GM12878 (cell line): ENCODE measurements around the gene ACVR1. TPM values are rescaled to one million over a fixed set of nuclear protein-coding genes. Genes with fewer than 3 reads are reported as not detected.

Source experiments
- ATAC-seq: fragments of 200-7000 bp; cut with Tn5 transposase; 3 replicates; pipeline ENCODE4 v1.9.1; 2020; ENCODE audit warnings: mild to moderate bottlenecking, moderate library complexity
- BruUV-seq: library from RNA; stranded (reverse); fragments of 400-500 nt; replicated peaks from 2 replicates; lab custom pipeline; 2021; lab: Mats Ljungman, UMichigan
- CTCF ChIA-PET: fragments of 300-600 bp; sonication (Branson Sonifier 250); formaldehyde crosslinking; extraction: SDS; loops from one replicate; lab custom pipeline; 2021; ENCODE audit warnings: inconsistent platforms; lab: Yijun Ruan, JAX
- POLR2A ChIA-PET: fragments of 350-600 bp; formaldehyde crosslinking; extraction: SDS; loops from one replicate; lab custom pipeline; 2021; ENCODE audit warnings: inconsistent platforms; lab: Charles Lee
- RAD21 ChIA-PET: fragments of 300-600 bp; sonication (Branson Sonifier 250); formaldehyde crosslinking; loops from one replicate; lab custom pipeline; 2023; ENCODE audit warnings: antibody characterized with exemption; ENCODE audit not compliant: unreplicated experiment; lab: Charles Lee
- SMC1A ChIA-PET: fragments of 300-600 bp; sonication (Branson Sonifier 250); formaldehyde crosslinking; loops from one replicate; lab custom pipeline; 2023; ENCODE audit not compliant: unreplicated experiment, uncharacterized antibody; lab: Charles Lee
- DNase-seq: peaks from one replicate; pipeline ENCODE4 v3.0.0-alpha.2; 2011; ENCODE audit warnings: low read depth, low spot score
- FAIRE-seq: peaks from 3 replicates; lab custom pipeline; 2011; peaks lifted over from hg19 to GRCh38; lab: Jason Lieb, UNC
- H2AFZ ChIP-seq: 2 replicates; pipeline ENCODE4 v1.6.0; 2011; ENCODE audit warnings: low read depth, low read length, control low read depth; ENCODE audit not compliant: control insufficient read depth
- H3K27ac ChIP-seq: 2 replicates; pipeline ENCODE4 v1.5.1; 2011; ENCODE audit warnings: control low read depth; ENCODE audit not compliant: control insufficient read depth, insufficient read depth
- H3K27me3 ChIP-seq, 2 experiments: replicated peaks in 1 of 2; 2 replicates each; pipeline versions ENCODE4 v1.6.0 to v1.6.1; 2011; ENCODE audit warnings: low read length in 1 of 2; ENCODE audit not compliant: control insufficient read depth in 2 of 2, insufficient read depth in 2 of 2
- H3K36me3 ChIP-seq, 2 experiments: 2 replicates each; pipeline ENCODE4 v1.5.1; 2011; ENCODE audit warnings: low read length in 1 of 2; ENCODE audit not compliant: control insufficient read depth in 2 of 2, insufficient read depth in 2 of 2
- H3K4me1 ChIP-seq: 2 replicates; pipeline ENCODE4 v1.6.1; 2011; ENCODE audit warnings: mild to moderate bottlenecking, low read length, moderate library complexity, mixed read lengths; ENCODE audit not compliant: control insufficient read depth, insufficient read depth
- H3K4me2 ChIP-seq: 2 replicates; pipeline ENCODE4 v1.6.0; 2011; ENCODE audit warnings: control low read depth; ENCODE audit not compliant: control insufficient read depth, insufficient read depth
- H3K4me3 ChIP-seq: fragments of 200-600 bp; sonication (generic); 2 replicates; pipeline ENCODE4 v1.5.1; 2016
- H3K79me2 ChIP-seq: 2 replicates; pipeline ENCODE4 v1.6.0; 2011; ENCODE audit warnings: low read length; ENCODE audit not compliant: control insufficient read depth, insufficient read depth
- H3K9ac ChIP-seq: 2 replicates; pipeline ENCODE4 v1.8.0; 2011; ENCODE audit warnings: low read length, control low read depth, mixed read lengths; ENCODE audit not compliant: control insufficient read depth, insufficient read depth
- H3K9me3 ChIP-seq: replicated peaks from 3 replicates; pipeline ENCODE4 v1.5.1; 2011; ENCODE audit warnings: mild to moderate bottlenecking, low read length; ENCODE audit not compliant: control insufficient read depth, insufficient read depth
- H4K20me1 ChIP-seq: 2 replicates; pipeline ENCODE4 v1.6.0; 2011; ENCODE audit not compliant: control insufficient read depth, insufficient read depth
- CBX5 ChIP-seq: sonication (generic); IDR thresholded peaks from 2 replicates; pipeline ENCODE4 v1.6.1; 2016; ENCODE audit warnings: low read depth, moderate library complexity, mild to moderate bottlenecking, inconsistent platforms
- IRF4 ChIP-seq: IDR thresholded peaks from 2 replicates; pipeline ENCODE4 v1.6.1; 2011; ENCODE audit warnings: low read depth, low read length
- KDM1A ChIP-seq: fragments of 200-600 bp; sonication (generic); IDR thresholded peaks from 2 replicates; pipeline ENCODE4 v1.6.1; 2016; ENCODE audit warnings: borderline replicate concordance
- LARP7 ChIP-seq: fragments of 450-650 bp; IDR thresholded peaks from 2 replicates; pipeline ENCODE4 v1.6.1; 2017; ENCODE audit warnings: mild to moderate bottlenecking
- MYB ChIP-seq: fragments of 150-350 bp; IDR thresholded peaks from 2 replicates; pipeline ENCODE4 v1.6.1; 2014; ENCODE audit warnings: mild to moderate bottlenecking, low read depth, low read length, borderline replicate concordance
- NFYB ChIP-seq: IDR thresholded peaks from 2 replicates; pipeline ENCODE4 v1.6.1; 2011; ENCODE audit warnings: low read depth, mild to moderate bottlenecking, low read length, improper control_type of control experiment, moderate library complexity; ENCODE audit not compliant: insufficient read depth
- PAX8 ChIP-seq: fragments of 450-650 bp; IDR thresholded peaks from 2 replicates; pipeline ENCODE4 v1.6.1; 2017; ENCODE audit warnings: mild to moderate bottlenecking, moderate library complexity
- SMAD5 ChIP-seq: IDR thresholded peaks from 2 replicates; pipeline ENCODE4 v1.6.1; 2016; ENCODE audit warnings: antibody characterized with exemption, low read depth
- SMARCA5 ChIP-seq: fragments of 450-650 bp; IDR thresholded peaks from 2 replicates; pipeline ENCODE4 v1.6.1; 2017; ENCODE audit warnings: mild to moderate bottlenecking
- TARDBP ChIP-seq: IDR thresholded peaks from 2 replicates; pipeline ENCODE4 v1.6.1; 2016; ENCODE audit warnings: borderline replicate concordance
- TCF7 ChIP-seq: IDR thresholded peaks from 2 replicates; pipeline ENCODE4 v1.6.1; 2014; ENCODE audit warnings: antibody characterized with exemption, borderline replicate concordance
- ZBED1 ChIP-seq: IDR thresholded peaks from 2 replicates; pipeline ENCODE4 v1.6.1; 2016; ENCODE audit warnings: borderline replicate concordance
- ZNF24 ChIP-seq: fragments of 450-650 bp; IDR thresholded peaks from 2 replicates; pipeline ENCODE4 v1.6.1; 2017; ENCODE audit warnings: antibody characterized with exemption, mild to moderate bottlenecking
- ZNF274 ChIP-seq: IDR thresholded peaks from one replicate; pipeline ENCODE4 v1.8.0; 2011; ENCODE audit not compliant: insufficient read length, insufficient read depth
- WGBS: methylation state at CpG from one replicate; pipeline ENCODE4 v1.1.6; 2016; ENCODE audit warnings: low lambda C conversion rate; ENCODE audit not compliant: insufficient replicate concordance, insufficient coverage; ENCODE audit errors: missing lambda C conversion rate; 5-methylcytosine and 5-hydroxymethylcytosine counted together
- in situ Hi-C: fragments of 300-500 bp; cut with MboI; formaldehyde crosslinking; loops from 9 replicates; pipeline ENCODE4 v1.14.3; 2018; ENCODE audit warnings: mixed read lengths
- intact Hi-C: fragments of 100-400 bp; cut with micrococcal nuclease; formaldehyde crosslinking; loops from one replicate; pipeline ENCODE4 v1.14.2; 2022; ENCODE audit not compliant: unreplicated experiment
- polyA plus RNA-seq, 11 experiments: library from polyadenylated mRNA; depleted of rRNA in 4 of 11; unstranded in 6 of 11; stranded (reverse) in 5 of 11; fragments of >200 nt; fragmentation: Nextera tagmentation in 4 of 11; fragmentation: Illumina TruSeq in 1 of 11; extraction: Ambion mirVana in 4 of 11; extraction: Trizol in 1 of 11; gene quantifications; 1 replicate in 1 of 11; 2 replicates in 10 of 11; pipeline versions ENCODE4 v1.2.1 to v1.2.3, GENCODE V29; 2011 to 2016; ENCODE audit warnings: inconsistent platforms in 2 of 11, missing spikeins in 2 of 11, low read depth in 1 of 11
- total RNA-seq, 4 experiments: library from RNA; depleted of rRNA in 3 of 4; stranded (reverse); fragments of >200 nt in 3 of 4; fragmentation: Illumina TruSeq in 1 of 4; extraction: Trizol in 1 of 4; gene quantifications; 2 replicates each; pipeline versions ENCODE4 v1.2.1 to v1.2.3, GENCODE V29; 2013 to 2021
- TF ChIP-seq, protein P1 (sequence below): IDR thresholded peaks from 2 replicates; pipeline ENCODE4 v1.6.1; 2012; ENCODE audit warnings: low read depth, low read length, improper control_type of control experiment
- TF ChIP-seq, protein P2 (sequence below): fragments of 450-650 bp; formaldehyde crosslinking; IDR thresholded peaks from 2 replicates; pipeline ENCODE4 v1.4.0; 2020; ENCODE audit warnings: mild to moderate bottlenecking, moderate library complexity
- TF ChIP-seq, protein P3 (sequence below): fragments of 450-650 bp; IDR thresholded peaks from 2 replicates; pipeline ENCODE4 v1.6.1; 2018; ENCODE audit warnings: borderline replicate concordance, mild to moderate bottlenecking; ENCODE audit not compliant: partially characterized antibody
- TF ChIP-seq, protein P4 (sequence below): IDR thresholded peaks from 2 replicates; pipeline ENCODE4 v1.6.1; 2011; ENCODE audit warnings: low read depth, mild to moderate bottlenecking, low read length, moderate library complexity, borderline replicate concordance; ENCODE audit errors: extremely low read depth

The ACVR1 gene
- total and polyA plus RNA-seq, 10 of the 15 experiments (the other 5 are each of a cell fraction or from before 2014, with no cell fraction given) = 0.06 to 0.24 (median 0.14) TPM; not detected in 4

DNA sequence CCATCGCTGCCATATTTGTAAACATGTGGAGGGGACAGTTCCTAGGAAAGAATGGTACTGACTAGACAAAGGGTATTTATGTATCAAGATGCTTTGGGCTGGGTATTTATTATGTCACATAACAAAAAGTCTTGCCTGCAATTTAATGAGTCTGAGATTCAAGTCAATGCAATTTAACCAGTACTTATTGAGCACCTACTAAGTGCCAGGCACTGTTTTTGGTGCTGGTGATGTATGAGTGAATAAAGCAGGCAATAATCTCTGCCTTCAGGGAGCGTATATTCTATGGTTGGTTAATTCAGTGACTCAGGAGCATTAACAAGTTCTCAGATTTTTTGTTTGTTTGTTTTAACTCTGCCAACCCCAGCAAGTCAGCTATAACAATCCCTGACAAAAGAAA, 24.6 kb upstream of the ACVR1 start (continued):
- TF ChIP-seq TARDBP (no peak), LARP7 (no peak)

DNA sequence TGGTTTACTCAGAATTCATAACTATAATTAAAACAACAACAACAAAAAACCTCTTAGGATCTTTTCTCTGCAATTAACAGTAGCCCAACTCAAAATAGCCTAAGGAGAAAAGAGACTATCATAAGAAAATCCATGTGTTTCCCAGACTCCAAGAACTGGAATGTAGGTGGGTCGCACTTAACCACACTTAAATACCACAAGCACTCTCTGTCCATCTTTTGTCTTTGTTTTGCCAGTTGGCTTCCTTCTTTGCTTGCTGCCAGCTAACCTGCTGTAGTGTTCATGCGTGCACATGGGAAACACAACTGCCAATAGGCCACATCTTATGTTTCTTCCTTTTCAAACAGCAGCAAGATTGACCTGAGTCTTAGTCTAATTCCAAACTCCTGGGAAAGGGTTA, 24.1 kb upstream of the ACVR1 start:
- ATAC-seq (no peak), DNase-seq (no peak), FAIRE-seq (no peak)
- H4K20me1 ChIP-seq = no peaks in the 10 kb centered on the region
- no peaks in the 10 kb centered on the region for H3K79me2 ChIP-seq
- intact Hi-C loops (no loop called here), in situ Hi-C loops (no loop called here)
- peaks cover 5% of the 10 kb centered on the region for H3K4me1 ChIP-seq
- H2AFZ ChIP-seq = no peak overlapping the region
- ChIA-PET SMC1A (no interaction called here), POLR2A (no interaction called here), RAD21 (no interaction called here), CTCF (no interaction called here)
- no peak overlapping the region for H3K4me2 ChIP-seq
- H3K4me3 ChIP-seq = no peak overlapping the region
- H3K9me3 ChIP-seq = no peaks in the 10 kb centered on the region
- TF ChIP-seq, protein P1, sequence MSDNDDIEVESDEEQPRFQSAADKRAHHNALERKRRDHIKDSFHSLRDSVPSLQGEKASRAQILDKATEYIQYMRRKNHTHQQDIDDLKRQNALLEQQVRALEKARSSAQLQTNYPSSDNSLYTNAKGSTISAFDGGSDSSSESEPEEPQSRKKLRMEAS = no peak
- no peak for TF ChIP-seq SMARCA5
- TF ChIP-seq, protein P2, sequence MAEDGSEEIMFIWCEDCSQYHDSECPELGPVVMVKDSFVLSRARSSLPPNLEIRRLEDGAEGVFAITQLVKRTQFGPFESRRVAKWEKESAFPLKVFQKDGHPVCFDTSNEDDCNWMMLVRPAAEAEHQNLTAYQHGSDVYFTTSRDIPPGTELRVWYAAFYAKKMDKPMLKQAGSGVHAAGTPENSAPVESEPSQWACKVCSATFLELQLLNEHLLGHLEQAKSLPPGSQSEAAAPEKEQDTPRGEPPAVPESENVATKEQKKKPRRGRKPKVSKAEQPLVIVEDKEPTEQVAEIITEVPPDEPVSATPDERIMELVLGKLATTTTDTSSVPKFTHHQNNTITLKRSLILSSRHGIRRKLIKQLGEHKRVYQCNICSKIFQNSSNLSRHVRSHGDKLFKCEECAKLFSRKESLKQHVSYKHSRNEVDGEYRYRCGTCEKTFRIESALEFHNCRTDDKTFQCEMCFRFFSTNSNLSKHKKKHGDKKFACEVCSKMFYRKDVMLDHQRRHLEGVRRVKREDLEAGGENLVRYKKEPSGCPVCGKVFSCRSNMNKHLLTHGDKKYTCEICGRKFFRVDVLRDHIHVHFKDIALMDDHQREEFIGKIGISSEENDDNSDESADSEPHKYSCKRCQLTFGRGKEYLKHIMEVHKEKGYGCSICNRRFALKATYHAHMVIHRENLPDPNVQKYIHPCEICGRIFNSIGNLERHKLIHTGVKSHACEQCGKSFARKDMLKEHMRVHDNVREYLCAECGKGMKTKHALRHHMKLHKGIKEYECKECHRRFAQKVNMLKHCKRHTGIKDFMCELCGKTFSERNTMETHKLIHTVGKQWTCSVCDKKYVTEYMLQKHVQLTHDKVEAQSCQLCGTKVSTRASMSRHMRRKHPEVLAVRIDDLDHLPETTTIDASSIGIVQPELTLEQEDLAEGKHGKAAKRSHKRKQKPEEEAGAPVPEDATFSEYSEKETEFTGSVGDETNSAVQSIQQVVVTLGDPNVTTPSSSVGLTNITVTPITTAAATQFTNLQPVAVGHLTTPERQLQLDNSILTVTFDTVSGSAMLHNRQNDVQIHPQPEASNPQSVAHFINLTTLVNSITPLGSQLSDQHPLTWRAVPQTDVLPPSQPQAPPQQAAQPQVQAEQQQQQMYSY (CRISPR knock-in tag) = no peak
- TF ChIP-seq ZNF24 = no peak
- TF ChIP-seq ZBED1 = no peak
- no peak for TF ChIP-seq KDM1A
- TF ChIP-seq, protein P3, sequence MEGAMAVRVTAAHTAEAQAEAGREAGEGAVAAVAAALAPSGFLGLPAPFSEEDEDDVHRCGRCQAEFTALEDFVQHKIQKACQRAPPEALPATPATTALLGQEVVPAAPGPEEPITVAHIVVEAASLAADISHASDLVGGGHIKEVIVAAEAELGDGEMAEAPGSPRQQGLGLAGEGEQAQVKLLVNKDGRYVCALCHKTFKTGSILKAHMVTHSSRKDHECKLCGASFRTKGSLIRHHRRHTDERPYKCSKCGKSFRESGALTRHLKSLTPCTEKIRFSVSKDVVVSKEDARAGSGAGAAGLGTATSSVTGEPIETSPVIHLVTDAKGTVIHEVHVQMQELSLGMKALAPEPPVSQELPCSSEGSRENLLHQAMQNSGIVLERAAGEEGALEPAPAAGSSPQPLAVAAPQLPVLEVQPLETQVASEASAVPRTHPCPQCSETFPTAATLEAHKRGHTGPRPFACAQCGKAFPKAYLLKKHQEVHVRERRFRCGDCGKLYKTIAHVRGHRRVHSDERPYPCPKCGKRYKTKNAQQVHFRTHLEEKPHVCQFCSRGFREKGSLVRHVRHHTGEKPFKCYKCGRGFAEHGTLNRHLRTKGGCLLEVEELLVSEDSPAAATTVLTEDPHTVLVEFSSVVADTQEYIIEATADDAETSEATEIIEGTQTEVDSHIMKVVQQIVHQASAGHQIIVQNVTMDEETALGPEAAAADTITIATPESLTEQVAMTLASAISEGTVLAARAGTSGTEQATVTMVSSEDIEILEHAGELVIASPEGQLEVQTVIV = no peak
- TF ChIP-seq IRF4 = no peak
- no peak for TF ChIP-seq CBX5
- no peak for TF ChIP-seq SMAD5
- TF ChIP-seq ZNF274 = no peak
- no peak for TF ChIP-seq TCF7
- TF ChIP-seq, protein P4, sequence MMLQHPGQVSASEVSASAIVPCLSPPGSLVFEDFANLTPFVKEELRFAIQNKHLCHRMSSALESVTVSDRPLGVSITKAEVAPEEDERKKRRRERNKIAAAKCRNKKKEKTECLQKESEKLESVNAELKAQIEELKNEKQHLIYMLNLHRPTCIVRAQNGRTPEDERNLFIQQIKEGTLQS = no peak
- TF ChIP-seq PAX8 = no peak
- no peak for TF ChIP-seq MYB
- TF ChIP-seq NFYB = no peak
- no peak overlapping the region for H3K27ac ChIP-seq
- BruUV-seq = no TSS peak
- H3K9ac ChIP-seq = no peak overlapping the region
- 78% methylated on average over 2 of the region's 2 CpGs for WGBS
- H3K36me3 ChIP-seq = no peaks in the 10 kb centered on the region
- no peaks in the 10 kb centered on the region for H3K27me3 ChIP-seq
